CD4-positive, alpha-beta T cell treated with Interleukin-1 beta for 1 hour (primary cell): ENCODE measurements around the gene RUNX1.
A peak's percentile ranks its signal among the peaks of the same experiment; 100 is the strongest.

ENCODE experiments used
- DNase-seq, 2 donors: peaks; one replicate each; pipeline ENCODE4 v3.0.0-alpha.2; 2020 to 2022

The RUNX1 gene

GRCh38 chr21:34944015-34944755 lies 104.9 kb downstream of the RUNX1 start:
- no peak for DNase-seq

- no peak for DNase-seq
These were observed 106.2 kb downstream of the RUNX1 start for GRCh38 chr21:34942911-34943310.

- DNase-seq: no peak
These were observed 107.9 kb downstream of the RUNX1 start for GRCh38 chr21:34941162-34941561.

- no peak for DNase-seq
These were observed 109.3 kb downstream of the RUNX1 start for GRCh38 chr21:34939673-34940331.

- DNase-seq: no peak
These were observed 110.9 kb downstream of the RUNX1 start for GRCh38 chr21:34938089-34938764.

- DNase-seq: no peak
These were observed 112.1 kb downstream of the RUNX1 start for GRCh38 chr21:34936883-34937563.

GRCh38 chr21:34936371-34936789 lies 112.7 kb downstream of the RUNX1 start:
- DNase-seq: peak in 1 of 2 donors; percentile 32

GRCh38 chr21:34935898-34936297 lies 113.2 kb downstream of the RUNX1 start:
- no peak for DNase-seq

GRCh38 chr21:34935452-34935851 lies 113.7 kb downstream of the RUNX1 start:
- DNase-seq: no peak

- no peak for DNase-seq
These were observed 114.8 kb downstream of the RUNX1 start for GRCh38 chr21:34934350-34934749.

GRCh38 chr21:34933609-34934335 lies 115.3 kb downstream of the RUNX1 start:
- DNase-seq: peak; percentile 38 to 77

- DNase-seq: no peak
These were observed 116.9 kb downstream of the RUNX1 start for GRCh38 chr21:34932233-34932632.

GRCh38 chr21:34930971-34931370 lies 118.1 kb downstream of the RUNX1 start:
- DNase-seq: no peak

- no peak for DNase-seq
These were observed 120.5 kb downstream of the RUNX1 start for GRCh38 chr21:34928637-34929036.

GRCh38 chr21:34927992-34928391 lies 121.1 kb downstream of the RUNX1 start:
- no peak for DNase-seq

GRCh38 chr21:34926803-34927467 lies 122.2 kb downstream of the RUNX1 start:
- no peak for DNase-seq

- no peak for DNase-seq
These were observed 123.5 kb downstream of the RUNX1 start for GRCh38 chr21:34925597-34925996.

- no peak for DNase-seq
These were observed 124.2 kb downstream of the RUNX1 start for GRCh38 chr21:34924771-34925419.

- DNase-seq: no peak
These were observed 124.9 kb downstream of the RUNX1 start for GRCh38 chr21:34924194-34924593.

GRCh38 chr21:34923626-34924025 lies 125.5 kb downstream of the RUNX1 start:
- DNase-seq: no peak

GRCh38 chr21:34923202-34923601 lies 125.9 kb downstream of the RUNX1 start:
- DNase-seq: no peak

GRCh38 chr21:34922479-34922878 lies 126.6 kb downstream of the RUNX1 start:
- no peak for DNase-seq
